ENCODE data around the gene OVOL3. TPM values are rescaled to one million over a fixed set of nuclear protein-coding genes. Genes with fewer than 3 reads are reported as not detected.

The OVOL3 gene
- total and polyA plus RNA-seq, 11 donors: not detected

GRCh38 chr19:36139473-36140303 lies 28.7 kb downstream of the OVOL3 start, which contains the start of gene CAPNS1:
CAPNS1 (plus strand) TSS chr19:36140066; CDS start chr19:36141012, 946 bp downstream.
- H3K4me1 ChIP-seq: peaks cover 0 to 30% (median 16%) of the 10 kb centered on the region in 12 donors
- intact Hi-C loops (cut with DNase I): loop anchor here in 6 of 10 donors (1.0 to 10.0 kb wide), 5 partner anchors 11 to 385 kb away; partner anchors contain the start of genes COX7A1 (in 4 of the 6), HSPB6 (in 1 of the 6) and PROSER3 (in 1 of the 6)
- TF ChIP-seq POLR2A (IDR thresholded peaks at IDR 0.05) (peak; percentile 95 to 97), CTCF (IDR thresholded peaks at IDR 0.05) (peak in 5 of 12 donors; percentile 14 to 19 (median 17))
- DNase-seq (peak; percentile 98 to 99 (median 99)), ATAC-seq (peak; percentile 91 to 93 (median 92))
- peaks cover 0 to 30% (median 29%) of the 10 kb centered on the region in 9 donors for H3K36me3 ChIP-seq
- 0 to 1% (median 1%) methylated on average over 17 to 75 of the region's 75 CpGs for WGBS, 4 donors
- H3K4me3 ChIP-seq: peak within 1 kb of the TSS; percentile 80 to 100 (median 95)
- no peaks in the 10 kb centered on the region for H3K27me3 ChIP-seq
- peak within 1 kb of the TSS; percentile 93 to 100 (median 99) for H3K27ac ChIP-seq
- H3K9me3 ChIP-seq: no peaks in the 10 kb centered on the region

- Histone ChIP-seq H3K4me3 (peak overlapping the region; percentile 80 to 100 (median 95)), H3K27me3 (no peaks in the 10 kb centered on the region), H3K9me3 (no peaks in the 10 kb centered on the region), H3K27ac (peak overlapping the region; percentile 93 to 100 (median 99)), H3K36me3 (peaks cover 0 to 37% (median 36%) of the 10 kb centered on the region in 9 donors), H3K4me1 (peaks cover 0 to 30% (median 16%) of the 10 kb centered on the region in 12 donors)
- no peak for TF ChIP-seq CTCF (IDR thresholded peaks at IDR 0.05)
- no peak for TF ChIP-seq POLR2A (IDR thresholded peaks at IDR 0.05)
- DNase-seq: peak in 4 of 5 donors; percentile 58 to 75 (median 68)
- intact Hi-C loops (cut with DNase I): loop anchor here in 4 of 10 donors (1.0 to 10.0 kb wide), 4 partner anchors 12 to 386 kb away; partner anchors contain the start of genes COX7A1 (in 3 of the 4), HSPB6 (in 1 of the 4) and PROSER3 (in 1 of the 4)
- 0 to 1% (median 0%) methylated on average over 26 to 31 of the region's 31 CpGs for WGBS, 4 donors
- peak in 3 of 4 donors; percentile 4 to 31 (median 9) for ATAC-seq
These were observed 29.5 kb downstream of the OVOL3 start for GRCh38 chr19:36140304-36141038.

GRCh38 chr19:36141039-36141927 lies 30.3 kb downstream of the OVOL3 start:
- Histone ChIP-seq H3K27me3 (no peaks in the 10 kb centered on the region), H3K36me3 (peaks cover 0 to 46% (median 44%) of the 10 kb centered on the region in 9 donors), H3K4me3 (peak overlapping the region; percentile 80 to 100 (median 95)), H3K27ac (peak overlapping the region; percentile 93 to 100 (median 99)), H3K4me1 (peaks cover 0 to 27% (median 16%) of the 10 kb centered on the region in 12 donors), H3K9me3 (no peaks in the 10 kb centered on the region)
- WGBS, 4 donors: 20 to 23% (median 21%) methylated on average over 35 to 42 of the region's 42 CpGs
- intact Hi-C loops (cut with DNase I): loop anchor here in 1 of 10 donors (10.0 kb wide), 1 partner anchor 386 kb away; the partner anchor contains the start of genes HSPB6 and PROSER3
- TF ChIP-seq POLR2A (IDR thresholded peaks at IDR 0.05) (peak; percentile 27 to 79), CTCF (IDR thresholded peaks at IDR 0.05) (no peak)
- ATAC-seq: peak; percentile 59 to 81 (median 77)
- DNase-seq: peak; percentile 84 to 93 (median 90)
